GM18909 (cell line): Measurements from ENCODE around the gene VPREB3.
A peak's percentile ranks its signal among the peaks of the same experiment; 100 is the strongest.

Source experiments
- ATAC-seq: cut with Tn5 transposase; IDR thresholded peaks from one replicate; pipeline ENCODE4 v1.9.1; 2021; ENCODE audit warnings: mild to moderate bottlenecking; ENCODE audit not compliant: unreplicated experiment, poor library complexity

Gene VPREB3, protein sequence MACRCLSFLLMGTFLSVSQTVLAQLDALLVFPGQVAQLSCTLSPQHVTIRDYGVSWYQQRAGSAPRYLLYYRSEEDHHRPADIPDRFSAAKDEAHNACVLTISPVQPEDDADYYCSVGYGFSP

DNA sequence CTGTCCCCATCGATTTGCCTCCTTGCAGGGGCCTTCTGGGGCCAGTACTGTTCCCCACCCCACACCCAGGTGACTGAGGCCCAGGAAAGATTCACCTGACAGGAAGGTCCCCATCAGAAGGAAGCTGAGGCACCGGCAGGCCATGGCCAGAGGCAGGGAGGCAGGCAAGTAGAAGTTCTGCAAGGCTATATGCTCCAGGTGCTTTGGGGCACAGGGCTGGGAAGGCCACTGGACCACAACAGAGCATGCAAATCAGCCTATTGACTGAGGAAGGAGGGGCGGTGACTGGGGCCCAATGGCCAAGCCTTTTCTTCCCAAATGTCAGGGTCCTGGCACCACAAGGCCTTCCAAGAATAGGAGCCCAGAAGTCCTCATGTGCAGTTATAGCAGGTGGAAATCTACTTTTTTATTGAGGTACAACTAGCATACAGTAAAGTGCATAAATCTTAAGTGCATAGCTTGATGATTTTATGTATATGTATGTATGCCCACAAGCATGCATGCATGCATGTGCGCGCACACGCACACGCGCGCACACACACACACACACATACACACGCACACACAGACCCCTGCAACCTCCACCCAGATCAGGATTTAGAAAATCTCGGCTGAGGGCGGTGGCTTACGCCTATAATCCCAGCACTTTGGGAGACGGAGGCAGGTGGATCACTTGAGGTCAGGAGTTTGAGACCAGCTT lies at the start of gene VPREB3:
TSS of gene VPREB3 (minus strand) at position 206 of the 700 bp plus-strand sequence. CDS start at position 144, 62 bp downstream.
- no peak for ATAC-seq

DNA sequence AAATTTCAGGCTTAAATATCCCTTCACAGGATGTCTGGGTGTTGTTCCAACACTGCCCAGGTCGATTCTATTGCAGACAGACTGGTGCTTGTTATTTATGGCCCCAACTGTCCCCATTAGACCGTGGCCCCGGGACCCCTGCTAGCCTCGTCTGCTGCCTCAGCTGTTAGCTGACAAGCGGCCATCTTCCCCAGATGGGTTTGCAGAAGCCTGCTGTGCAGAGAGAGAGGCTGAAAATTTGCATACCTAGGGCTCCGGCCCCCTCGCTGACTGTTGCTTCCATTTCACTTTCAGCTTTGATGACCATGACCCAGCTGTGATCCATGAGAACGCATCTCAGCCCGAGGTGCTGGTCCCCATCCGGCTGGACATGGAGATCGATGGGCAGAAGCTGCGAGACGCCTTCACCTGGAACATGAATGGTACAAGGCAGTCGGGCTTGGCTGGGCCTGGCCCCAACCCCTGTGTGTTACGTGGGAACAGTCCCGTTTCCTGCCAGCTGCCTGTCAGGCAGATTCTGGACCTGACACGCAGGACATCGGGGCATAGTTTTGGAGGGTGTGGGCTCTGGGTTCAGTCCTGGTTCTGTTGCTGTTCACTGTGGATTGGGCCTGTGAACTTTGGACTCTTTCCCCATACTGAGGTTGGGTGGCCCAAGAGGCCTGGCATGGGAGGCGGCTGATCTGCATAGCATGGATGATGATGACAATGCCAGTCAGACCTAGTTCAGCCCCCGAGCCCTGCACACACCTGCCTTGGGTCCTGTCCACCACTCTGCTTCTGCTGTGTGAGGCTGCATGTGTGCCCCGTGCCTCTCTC lies 49.0 kb upstream of the VPREB3 start:
- ATAC-seq = no peak

DNA sequence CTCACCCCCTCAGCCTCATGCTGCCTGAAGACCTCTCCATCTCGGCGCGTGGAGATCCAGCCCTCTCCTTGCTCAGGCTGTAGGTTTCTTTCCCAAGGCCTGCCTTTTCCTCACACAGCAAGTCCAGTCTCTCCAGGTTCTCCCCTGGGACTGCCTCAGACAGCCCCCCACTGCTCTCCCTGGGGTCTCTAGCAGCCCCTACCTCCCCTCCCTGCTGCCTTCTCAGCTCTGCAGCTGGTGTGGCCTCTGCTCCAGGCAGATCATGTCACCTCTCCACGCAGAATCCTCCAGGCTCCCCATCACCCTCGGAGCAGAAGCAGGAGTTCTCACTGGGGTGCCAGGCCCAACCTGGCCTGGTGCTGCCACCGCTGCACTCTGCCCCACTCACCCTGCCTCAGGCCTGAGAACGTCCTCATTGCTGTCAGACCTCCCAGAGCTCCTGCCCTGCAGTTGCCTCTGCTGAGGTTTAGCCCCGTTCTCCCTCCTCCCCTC lies 47.7 kb upstream of the VPREB3 start:
- no peak for ATAC-seq

DNA sequence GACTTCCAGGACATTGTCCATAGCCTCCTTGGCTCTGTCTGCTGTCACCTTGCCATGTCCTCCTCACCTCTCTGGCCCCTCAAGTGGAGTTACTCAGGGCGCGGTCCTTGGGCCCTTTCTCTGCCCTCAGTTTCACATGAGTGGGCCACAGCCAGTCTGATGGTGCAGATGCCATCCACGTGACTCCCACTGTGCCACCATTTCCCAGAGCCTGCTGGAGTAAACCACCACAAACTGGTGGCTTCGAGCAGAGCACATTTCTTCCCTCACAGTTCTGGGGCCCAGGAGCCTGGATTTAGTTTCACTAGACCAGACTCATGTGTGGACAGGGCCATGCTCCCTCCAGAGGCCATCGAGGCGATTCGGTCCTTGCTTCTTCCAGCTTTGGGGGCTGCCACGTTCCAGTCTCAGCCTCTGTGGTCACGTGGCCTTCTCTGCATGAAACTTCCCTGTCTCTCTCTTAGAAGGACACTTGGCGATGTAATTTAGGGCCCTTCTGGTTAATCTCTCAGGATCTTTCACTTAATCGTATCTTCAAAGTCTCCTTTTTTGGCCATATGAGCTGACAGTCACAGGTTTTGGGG lies 47.1 kb upstream of the VPREB3 start:
- peak; percentile 12 for ATAC-seq

DNA sequence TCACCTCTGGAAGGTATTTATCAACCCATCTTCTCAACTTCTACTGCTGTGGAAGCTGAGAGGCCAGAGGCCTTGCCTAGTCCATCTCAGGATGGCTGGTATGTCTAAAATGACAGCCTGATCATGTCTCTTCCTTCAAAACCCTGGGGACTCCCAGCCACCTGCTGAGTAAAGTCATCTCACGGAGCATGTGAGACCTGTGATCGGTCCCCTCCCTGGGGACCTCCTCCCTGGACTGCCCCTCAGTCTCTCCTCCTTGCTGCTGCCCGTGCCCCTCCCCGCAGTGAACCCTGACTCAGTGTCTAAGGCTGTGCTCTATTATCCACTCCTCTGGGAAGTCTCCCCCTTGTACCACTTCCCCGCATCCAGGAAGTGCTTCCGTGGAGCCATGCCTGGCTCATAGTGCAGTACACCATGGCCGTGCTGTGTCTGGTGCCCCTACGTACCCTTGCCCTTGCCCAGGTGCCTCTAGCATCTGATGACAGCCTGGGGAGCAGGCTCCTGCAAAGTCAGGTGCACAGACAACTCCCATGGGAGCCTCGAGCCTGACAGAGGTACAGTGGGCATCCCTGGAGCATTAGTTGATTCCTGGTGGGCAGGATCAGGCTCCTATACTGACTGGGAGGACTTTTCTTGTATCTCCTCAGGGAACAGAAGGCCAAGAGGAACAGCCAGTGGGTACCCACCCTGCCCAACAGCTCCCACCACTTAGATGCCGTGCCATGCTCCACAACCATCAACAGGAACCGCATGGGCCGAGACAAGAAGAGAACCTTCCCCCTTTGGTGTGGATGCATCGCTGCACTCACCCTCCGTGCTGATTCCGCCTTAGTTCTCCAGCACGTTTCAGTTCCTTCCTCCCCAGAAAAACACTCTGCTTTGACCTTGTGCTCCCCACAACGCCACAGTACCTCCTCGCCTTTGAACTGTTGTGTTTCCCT lies 46.3 kb upstream of the VPREB3 start:
- peak; percentile 58 for ATAC-seq

DNA sequence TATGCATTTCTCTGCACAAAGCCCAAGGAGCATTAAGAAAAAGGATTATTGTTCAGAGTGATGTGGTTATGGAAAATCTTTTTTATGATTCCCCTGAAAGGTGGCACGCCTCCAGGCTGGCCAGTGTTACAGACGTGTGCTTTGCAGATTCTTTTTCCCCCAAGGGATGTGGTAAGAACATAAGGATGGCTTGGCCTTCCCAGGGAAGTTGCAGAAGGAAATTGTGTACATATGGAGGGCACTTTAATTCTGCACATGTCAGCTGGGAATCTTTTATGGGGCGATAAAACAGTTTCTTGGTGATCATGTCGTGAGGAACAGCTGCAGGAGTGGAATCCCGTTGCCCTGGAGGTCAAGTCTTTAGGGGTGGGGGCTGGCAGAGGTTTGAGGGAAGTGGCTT lies 42.2 kb upstream of the VPREB3 start:
- ATAC-seq = no peak

DNA sequence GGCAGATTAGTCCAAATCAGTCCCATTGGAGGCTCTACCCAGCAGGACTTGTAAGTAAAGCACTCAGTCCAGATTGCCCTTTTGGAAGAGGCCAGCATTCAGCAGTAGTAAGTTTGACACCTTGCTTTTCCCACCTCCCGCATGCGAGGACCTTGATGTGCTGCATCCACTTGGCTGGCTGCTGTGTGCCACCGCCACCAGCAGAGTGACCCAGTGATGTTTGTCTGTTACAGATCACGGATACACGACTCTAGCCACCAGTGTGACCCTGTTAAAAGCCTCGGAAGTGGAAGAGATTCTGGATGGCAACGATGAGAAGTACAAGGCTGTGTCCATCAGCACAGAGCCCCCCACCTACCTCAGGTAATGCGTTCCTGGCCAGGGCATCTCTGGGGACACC lies 39.1 kb upstream of the VPREB3 start:
- no peak for ATAC-seq

DNA sequence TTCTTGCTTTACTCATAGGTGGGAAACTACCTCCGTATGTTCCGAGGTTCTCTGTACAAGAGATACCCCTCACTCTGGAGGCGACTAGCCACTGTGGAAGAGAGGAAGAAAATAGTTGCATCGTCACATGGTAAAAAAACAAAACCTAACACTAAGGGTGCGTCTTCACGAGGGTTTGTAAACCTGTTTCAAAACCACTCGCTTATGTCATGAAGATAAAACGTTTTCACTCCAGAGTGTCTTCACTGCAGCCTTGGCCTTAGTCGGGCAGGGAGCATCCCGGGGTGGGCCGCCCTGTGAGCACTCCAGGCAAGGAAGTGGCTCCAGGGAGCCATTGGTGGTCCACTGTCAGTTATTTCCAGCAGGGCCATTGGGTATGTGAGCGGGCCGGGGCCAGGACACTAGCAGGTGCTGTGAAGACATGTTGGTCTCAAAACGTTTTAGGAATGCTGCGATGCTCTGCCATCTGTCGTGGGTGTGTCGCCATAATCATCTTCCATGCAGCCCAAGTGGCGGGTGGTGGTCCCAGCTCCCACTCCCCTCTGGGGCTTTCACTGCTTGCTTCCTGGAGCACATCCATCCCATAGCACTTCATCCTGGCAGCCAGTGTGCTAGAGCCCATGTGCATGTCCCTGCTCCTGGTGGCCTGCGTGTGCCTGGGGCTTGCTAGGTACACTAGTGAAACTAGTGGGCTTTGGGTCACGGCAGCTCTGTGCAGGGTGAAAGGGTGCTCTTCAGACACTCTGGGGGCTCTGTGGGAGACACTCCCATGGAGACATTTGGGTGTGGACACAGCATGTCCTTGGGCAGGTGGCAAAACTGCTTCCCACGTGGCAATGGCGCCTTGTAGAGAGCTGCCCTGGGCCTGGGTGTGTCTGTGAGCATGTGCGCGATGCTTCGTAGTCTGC lies 37.8 kb upstream of the VPREB3 start:
- no peak for ATAC-seq

DNA sequence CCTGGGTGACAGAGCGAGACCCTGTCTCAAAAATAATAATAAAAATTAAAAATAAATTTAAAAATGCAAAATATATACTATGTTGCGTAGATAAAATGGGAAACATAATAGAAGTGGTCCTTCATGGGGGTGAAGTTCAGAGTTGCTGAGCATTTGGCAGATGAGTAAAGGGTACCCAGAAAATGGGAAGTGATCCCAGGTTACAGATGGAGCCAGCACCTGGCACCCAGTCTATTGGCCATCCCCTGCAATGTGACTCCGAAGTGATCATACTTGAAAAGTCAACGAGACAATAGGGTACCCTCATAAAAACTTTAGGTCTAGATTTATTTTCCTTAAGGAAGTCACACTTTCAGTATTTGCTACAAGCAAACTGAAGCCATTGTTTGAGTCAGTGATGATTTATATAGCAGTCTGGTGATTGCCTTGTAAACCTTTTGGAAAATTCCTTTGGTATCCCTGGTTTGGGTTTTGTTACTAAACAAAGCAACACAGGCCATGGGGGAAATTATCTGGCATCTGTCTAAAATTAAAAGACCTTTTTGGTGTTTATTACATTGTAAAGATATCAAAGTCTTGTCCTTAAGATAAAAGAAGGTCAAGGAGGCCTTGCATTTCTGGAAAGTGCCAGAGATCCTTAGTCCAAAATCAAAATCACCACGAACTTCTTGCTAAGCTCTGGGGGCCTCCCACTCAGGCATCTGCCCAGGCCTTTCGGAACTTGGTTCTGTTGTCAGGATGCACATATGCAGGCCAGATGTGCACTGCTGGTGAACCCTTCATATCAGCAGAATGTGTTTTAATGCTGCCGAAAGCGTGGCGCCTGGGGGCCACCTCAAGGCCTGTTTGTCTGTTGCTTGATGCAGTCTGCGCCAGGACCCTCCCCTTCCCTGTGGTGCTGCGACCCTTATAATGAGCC lies 36.9 kb upstream of the VPREB3 start:
- ATAC-seq = no peak

DNA sequence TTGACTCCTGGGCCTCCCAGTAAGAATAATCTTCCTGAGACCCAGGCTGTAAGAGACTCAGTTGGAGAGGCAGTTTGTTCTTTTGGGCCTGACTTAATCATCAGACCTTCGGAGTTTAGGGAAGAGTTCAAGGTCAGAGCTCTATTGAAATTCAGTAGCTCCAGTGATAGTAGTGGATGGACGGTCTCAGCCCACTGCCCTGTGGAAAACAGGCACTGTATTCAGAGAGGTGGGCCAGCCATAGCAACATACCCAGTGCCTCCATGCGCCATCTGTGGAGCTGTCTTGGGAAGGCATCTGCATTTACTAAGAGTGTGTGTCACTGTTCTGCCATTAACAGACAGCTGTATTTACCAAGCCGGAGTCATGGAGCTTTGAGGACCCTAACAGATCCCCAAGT lies 35.4 kb upstream of the VPREB3 start:
- no peak for ATAC-seq

DNA sequence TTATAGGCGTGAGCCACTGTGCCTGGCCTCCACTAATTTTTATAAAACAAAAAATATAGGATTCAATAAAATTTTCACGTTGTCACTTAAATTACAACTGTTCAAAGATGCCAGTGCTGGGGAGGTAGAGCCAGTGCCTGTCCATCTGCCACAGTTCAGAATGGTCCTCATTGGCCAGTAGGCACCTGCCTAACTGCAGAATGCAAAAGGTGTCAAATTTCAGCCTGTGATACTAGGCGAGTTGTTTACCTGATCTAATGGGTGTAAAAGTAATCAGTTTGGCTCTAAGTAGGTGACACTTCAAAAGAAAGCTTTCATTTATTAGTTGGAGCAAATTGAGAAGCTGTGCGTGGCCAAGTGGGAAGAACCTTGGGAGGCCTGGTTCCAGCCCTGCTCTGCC lies 34.9 kb upstream of the VPREB3 start:
- no peak for ATAC-seq

DNA sequence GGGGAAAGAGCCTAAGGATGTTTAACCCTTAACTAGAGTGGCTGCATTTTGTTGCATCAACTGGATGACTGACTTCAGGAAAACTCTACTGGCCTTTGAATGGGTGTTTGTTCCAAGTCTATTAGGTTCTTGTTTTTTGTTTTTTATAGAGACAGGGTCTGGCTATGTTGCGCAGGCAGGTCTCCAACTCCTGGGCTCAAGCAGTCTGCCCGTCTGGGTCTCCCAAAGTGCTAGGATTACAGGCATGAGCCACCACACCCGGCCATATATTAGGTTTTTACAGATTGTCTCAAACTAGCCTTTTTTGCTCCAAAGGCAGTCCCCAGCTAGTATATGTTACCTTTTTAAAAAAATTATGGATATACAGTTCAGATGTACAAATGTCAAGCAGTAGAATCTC lies 33.7 kb upstream of the VPREB3 start:
- ATAC-seq = no peak

DNA sequence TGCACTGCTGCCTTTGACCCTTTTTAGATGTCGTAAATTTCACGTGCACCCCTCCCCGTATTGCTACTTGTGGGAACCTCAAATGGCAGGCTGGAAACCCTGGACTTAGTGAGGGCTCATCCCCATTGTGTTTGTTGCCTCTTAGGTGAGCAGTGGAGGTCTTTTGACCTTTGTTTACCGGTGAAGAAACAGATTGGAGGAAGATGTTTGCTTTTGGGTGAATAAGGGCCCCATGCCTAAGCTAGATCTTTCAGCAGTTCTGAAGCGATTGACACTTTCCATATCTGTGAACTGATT lies 33.3 kb upstream of the VPREB3 start:
- peak; percentile 6 for ATAC-seq

DNA sequence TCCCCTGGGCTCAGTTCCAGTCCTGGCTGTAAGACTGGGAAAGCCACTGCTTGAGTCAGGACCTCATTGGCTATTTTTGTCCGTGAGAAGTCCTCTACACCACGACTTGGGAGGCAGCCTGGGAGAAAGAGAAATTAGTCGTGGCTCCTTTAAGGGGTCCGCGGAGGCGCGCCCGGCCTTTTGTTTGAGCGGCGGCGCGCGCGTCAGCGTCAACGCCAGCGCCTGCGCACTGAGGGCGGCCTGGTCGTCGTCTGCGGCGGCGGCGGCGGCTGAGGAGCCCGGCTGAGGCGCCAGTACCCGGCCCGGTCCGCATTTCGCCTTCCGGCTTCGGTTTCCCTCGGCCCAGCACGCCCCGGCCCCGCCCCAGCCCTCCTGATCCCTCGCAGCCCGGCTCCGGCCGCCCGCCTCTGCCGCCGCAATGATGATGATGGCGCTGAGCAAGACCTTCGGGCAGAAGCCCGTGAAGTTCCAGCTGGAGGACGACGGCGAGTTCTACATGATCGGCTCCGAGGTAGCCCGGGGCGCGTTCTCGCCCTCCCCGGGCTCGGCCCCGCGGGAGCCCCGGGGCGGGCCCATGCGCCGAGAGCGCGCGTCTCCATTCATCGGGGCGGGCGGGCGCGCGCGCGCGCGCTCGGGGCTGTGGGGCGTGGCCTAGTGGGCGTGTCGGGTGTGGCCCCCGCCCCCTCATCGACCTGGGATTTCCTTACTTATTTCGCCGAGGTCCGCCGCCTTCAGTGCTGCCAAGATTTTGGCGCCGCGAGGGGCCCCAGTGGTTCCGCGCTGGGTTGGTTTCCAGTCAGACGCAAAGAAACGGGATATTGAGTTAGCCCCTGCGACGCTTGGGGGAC lies 32.8 kb upstream of the VPREB3 start, which contains the start of gene SMARCB1:
TSS of gene SMARCB1 (plus strand) at position 215 of the 848 bp plus-strand sequence. CDS start at position 419, 204 bp downstream.
- peak; percentile 69 for ATAC-seq

DNA sequence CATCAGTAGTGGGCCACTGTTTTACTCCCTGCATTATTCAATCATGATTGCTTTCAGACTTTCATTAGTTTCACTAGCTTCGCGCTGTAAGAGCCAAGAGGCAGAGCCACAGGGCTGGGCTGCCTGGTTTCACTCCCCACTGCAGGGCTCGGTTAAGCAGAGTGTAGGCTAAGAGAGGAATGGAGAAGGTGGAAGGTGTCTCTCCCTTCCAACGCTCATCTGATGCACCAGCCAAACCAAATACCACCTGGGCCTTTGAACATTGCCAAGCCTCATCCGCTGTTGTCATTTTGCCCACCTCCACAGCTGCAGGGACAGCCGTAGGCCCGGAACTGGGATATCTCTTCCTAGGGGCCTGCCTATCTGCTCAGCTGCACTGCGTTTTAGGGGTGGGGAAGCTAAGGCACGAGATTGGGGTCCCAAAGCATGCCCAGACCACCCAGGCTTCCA lies 32.1 kb upstream of the VPREB3 start:
- no peak for ATAC-seq

DNA sequence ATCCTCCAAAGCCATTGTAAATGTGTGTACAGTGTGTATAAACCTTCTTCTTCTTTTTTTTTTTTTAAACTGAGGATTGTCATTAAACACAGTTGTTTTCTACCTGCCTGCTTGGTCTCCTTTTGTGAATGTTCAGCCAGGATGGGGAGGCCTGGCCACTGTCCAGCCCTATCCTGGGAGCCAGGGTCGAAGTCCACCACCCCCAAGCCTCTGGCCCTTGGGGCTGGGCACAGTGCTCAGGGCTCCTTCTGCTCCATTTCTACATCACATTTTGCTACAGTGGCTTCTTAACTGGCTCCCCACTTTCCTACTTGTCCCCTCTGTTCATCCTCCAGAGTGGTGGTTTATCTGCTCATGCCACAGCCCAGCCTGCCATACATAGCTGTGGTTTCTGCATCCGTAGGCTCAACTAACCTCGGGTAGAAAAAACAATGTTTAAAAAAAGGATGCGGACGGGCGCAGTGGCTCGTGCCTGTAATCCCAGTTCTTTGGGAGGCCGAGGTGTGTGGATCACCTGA lies 30.0 kb upstream of the VPREB3 start:
- ATAC-seq = no peak
